ENCODE data around the gene BPIFB3. TPM values are rescaled to one million over a fixed set of nuclear protein-coding genes. Genes with fewer than 3 reads are reported as not detected.

Gene BPIFB3
- total RNA-seq, 1 donor from 2014 or later = not detected

GRCh38 chr20:33059136-33059535 lies 5.4 kb downstream of the BPIFB3 start:
- no peak overlapping the region for H3K4me2 ChIP-seq
- H3K79me2 ChIP-seq (ENCODE audit: low read depth) = no peaks in the 10 kb centered on the region
- H3K27me3 ChIP-seq = no peaks in the 10 kb centered on the region
- H4K20me1 ChIP-seq (ENCODE audit: low read depth) = no peaks in the 10 kb centered on the region
- no peak overlapping the region for H2AFZ ChIP-seq (replicated peaks)
- Mint-ChIP-seq H3K9me3 (no peaks in the 10 kb centered on the region), H3K27ac (no peak overlapping the region), H3K4me3 (no peak overlapping the region), H3K27me3 (ENCODE audit: insufficient read depth, low read depth) (peaks cover 18% of the 10 kb centered on the region), H3K4me1 (peaks cover 17% of the 10 kb centered on the region), H3K36me3 (no peaks in the 10 kb centered on the region)
- no peak for TF ChIP-seq CTCF (IDR thresholded peaks at IDR 0.05)
- no peak for TF ChIP-seq EZH2phosphoT487 (IDR thresholded peaks at IDR 0.05)
- TF ChIP-seq EZH2 (IDR thresholded peaks at IDR 0.05) = no peak
- H3F3A ChIP-seq (ENCODE audit: low read depth) = no peaks in the 10 kb centered on the region
- DNase-seq (ENCODE audit: low spot score) = no peak
- H3K9ac ChIP-seq = no peak overlapping the region
- no peaks in the 10 kb centered on the region for H3K36me3 ChIP-seq
- no peaks in the 10 kb centered on the region for H3K9me3 ChIP-seq (ENCODE audit: low read depth)
- no peak overlapping the region for H3K27ac ChIP-seq
- no peak overlapping the region for H3K4me3 ChIP-seq
- peaks cover 16% of the 10 kb centered on the region for H3K4me1 ChIP-seq

DNA sequence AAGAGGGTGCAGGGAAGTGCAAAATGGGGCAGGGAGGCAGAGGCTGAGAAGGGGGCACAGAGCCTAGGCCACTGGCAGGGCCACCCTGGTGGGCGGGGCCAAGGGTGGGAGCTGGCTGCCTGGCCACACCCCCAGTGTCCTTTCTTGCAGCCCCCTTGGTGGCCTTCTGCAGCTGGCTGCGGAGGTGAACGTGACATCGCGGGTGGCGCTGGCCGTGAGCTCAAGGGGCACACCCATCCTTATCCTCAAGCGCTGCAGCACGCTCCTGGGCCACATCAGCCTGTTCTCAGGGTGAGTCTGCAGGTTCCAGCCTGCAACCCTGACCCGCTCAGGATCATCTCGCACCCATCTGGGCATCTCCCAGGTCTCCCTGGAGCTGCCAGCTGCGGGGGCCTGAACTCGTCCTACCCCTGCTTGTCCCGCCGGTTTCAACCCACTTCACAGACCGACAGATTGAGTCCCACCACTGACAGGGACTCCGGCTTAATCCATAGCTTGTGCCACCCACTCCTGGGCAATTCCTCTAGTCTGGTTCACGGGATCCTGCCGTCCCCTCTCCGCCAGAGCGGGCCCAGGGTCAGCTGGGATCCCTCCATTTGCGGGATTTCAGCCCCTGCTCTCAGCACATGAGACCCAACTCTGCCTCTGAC lies 6.2 kb downstream of the BPIFB3 start:
- H3K4me1 Mint-ChIP-seq = peaks cover 17% of the 10 kb centered on the region
- peaks cover 18% of the 10 kb centered on the region for H3K27me3 Mint-ChIP-seq (ENCODE audit: insufficient read depth, low read depth)
- Histone ChIP-seq H3K79me2 (ENCODE audit: low read depth) (no peaks in the 10 kb centered on the region), H3K9me3 (ENCODE audit: low read depth) (no peaks in the 10 kb centered on the region), H4K20me1 (ENCODE audit: low read depth) (no peaks in the 10 kb centered on the region), H3K27me3 (no peaks in the 10 kb centered on the region), H3F3A (ENCODE audit: low read depth) (no peaks in the 10 kb centered on the region), H3K9ac (no peak overlapping the region), H3K27ac (no peak overlapping the region), H3K4me2 (no peak overlapping the region), H3K4me1 (peaks cover 16% of the 10 kb centered on the region), H3K4me3 (no peak overlapping the region), H2AFZ (replicated peaks) (no peak overlapping the region), H3K36me3 (no peaks in the 10 kb centered on the region)
- TF ChIP-seq EZH2phosphoT487 (IDR thresholded peaks at IDR 0.05) = no peak
- no peak for TF ChIP-seq CTCF (IDR thresholded peaks at IDR 0.05)
- TF ChIP-seq EZH2 (IDR thresholded peaks at IDR 0.05) = no peak
- no peak for DNase-seq (ENCODE audit: low spot score)
- H3K9me3 Mint-ChIP-seq = no peaks in the 10 kb centered on the region
- no peak overlapping the region for H3K27ac Mint-ChIP-seq
- H3K4me3 Mint-ChIP-seq = no peak overlapping the region
- H3K36me3 Mint-ChIP-seq = no peaks in the 10 kb centered on the region

DNA sequence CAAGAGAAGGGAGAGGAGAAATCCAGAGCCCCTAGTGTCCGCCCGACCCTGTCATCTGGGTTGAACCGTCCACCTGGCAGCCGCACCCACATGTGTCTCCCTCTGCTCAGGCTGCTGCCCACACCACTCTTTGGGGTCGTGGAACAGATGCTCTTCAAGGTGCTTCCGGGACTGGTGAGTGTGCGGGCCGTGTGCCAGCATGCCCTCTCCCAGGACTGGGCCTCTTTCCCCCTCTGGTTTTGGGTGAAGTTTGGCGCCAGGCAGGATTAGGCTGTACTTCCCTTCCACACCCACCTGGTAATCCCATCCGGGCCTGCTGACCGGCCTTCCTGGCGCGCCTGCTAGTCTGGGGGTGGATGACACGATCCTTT lies 7.9 kb downstream of the BPIFB3 start:
- H3K27ac Mint-ChIP-seq = peak overlapping the region; percentile 36
- no peak for DNase-seq (ENCODE audit: low spot score)

More for the DNA sequence above, 7.9 kb downstream of the BPIFB3 start:
- Mint-ChIP-seq H3K9me3 (no peaks in the 10 kb centered on the region), H3K36me3 (no peaks in the 10 kb centered on the region), H3K4me1 (peaks cover 17% of the 10 kb centered on the region), H3K4me3 (no peak overlapping the region), H3K27me3 (ENCODE audit: insufficient read depth, low read depth) (peaks cover 18% of the 10 kb centered on the region)
- TF ChIP-seq CTCF (IDR thresholded peaks at IDR 0.05) (no peak), EZH2phosphoT487 (IDR thresholded peaks at IDR 0.05) (no peak), EZH2 (IDR thresholded peaks at IDR 0.05) (no peak)
- H3K36me3 ChIP-seq = no peaks in the 10 kb centered on the region
- no peak overlapping the region for H3K27ac ChIP-seq
- no peaks in the 10 kb centered on the region for H3F3A ChIP-seq (ENCODE audit: low read depth)
- H3K79me2 ChIP-seq (ENCODE audit: low read depth) = no peaks in the 10 kb centered on the region
- no peaks in the 10 kb centered on the region for H4K20me1 ChIP-seq (ENCODE audit: low read depth)
- no peaks in the 10 kb centered on the region for H3K9me3 ChIP-seq (ENCODE audit: low read depth)
- no peaks in the 10 kb centered on the region for H3K27me3 ChIP-seq
- peaks cover 16% of the 10 kb centered on the region for H3K4me1 ChIP-seq
- no peak overlapping the region for H3K4me3 ChIP-seq
- H2AFZ ChIP-seq (replicated peaks) = no peak overlapping the region
- H3K4me2 ChIP-seq = no peak overlapping the region
- H3K9ac ChIP-seq = no peak overlapping the region

All from neural progenitor cell (in vitro differentiated cells).